ENCODE data around the gene TMED6. TPM values are rescaled to one million over a fixed set of nuclear protein-coding genes. Genes with fewer than 3 reads are reported as not detected.
A peak's percentile ranks its signal among the peaks of the same experiment; 100 is the strongest.

TMED6 gene
- total RNA-seq, 2 donors from 2014 or later: not detected

DNA sequence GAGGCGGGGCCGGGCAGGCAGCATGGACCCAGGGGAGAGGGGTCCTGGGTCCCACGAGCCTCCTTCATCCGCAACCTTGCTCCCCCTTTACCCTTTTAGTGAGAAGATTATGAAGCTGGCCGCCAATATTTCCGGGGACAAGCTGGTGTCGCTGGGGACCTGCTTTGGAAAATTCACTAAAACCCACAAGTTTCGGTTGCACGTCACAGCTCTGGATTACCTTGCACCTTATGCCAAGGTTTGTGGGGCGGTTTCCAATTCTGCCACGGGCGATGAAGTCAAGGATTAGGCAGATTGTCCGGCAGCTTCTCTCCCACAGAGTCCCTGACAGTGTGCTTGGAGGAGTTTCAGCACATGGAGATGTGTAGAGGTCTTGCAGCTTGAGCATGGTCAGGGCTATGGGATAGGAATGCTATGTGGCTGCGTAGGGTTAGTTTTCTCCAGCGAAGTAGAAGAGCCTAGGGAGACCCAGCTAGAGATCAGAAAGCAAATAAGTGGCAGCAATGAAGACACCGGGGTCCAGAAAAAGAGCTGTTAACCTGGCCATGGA is 11.4 kb downstream of the TMED6 start:
- no peak for DNase-seq (ENCODE audit: low spot score)
- Histone ChIP-seq H3K27ac (peak overlapping the region; percentile 91), H3K4me1 (peaks cover 0 to 28% of the 10 kb centered on the region in 2 donors), H3K27me3 (no peaks in the 10 kb centered on the region), H3K9me3 (no peaks in the 10 kb centered on the region), H3K4me3 (peak overlapping the region; percentile 82 to 96), H3K36me3 (peaks cover 21% of the 10 kb centered on the region)
- TF ChIP-seq, protein P1, sequence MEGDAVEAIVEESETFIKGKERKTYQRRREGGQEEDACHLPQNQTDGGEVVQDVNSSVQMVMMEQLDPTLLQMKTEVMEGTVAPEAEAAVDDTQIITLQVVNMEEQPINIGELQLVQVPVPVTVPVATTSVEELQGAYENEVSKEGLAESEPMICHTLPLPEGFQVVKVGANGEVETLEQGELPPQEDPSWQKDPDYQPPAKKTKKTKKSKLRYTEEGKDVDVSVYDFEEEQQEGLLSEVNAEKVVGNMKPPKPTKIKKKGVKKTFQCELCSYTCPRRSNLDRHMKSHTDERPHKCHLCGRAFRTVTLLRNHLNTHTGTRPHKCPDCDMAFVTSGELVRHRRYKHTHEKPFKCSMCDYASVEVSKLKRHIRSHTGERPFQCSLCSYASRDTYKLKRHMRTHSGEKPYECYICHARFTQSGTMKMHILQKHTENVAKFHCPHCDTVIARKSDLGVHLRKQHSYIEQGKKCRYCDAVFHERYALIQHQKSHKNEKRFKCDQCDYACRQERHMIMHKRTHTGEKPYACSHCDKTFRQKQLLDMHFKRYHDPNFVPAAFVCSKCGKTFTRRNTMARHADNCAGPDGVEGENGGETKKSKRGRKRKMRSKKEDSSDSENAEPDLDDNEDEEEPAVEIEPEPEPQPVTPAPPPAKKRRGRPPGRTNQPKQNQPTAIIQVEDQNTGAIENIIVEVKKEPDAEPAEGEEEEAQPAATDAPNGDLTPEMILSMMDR (IDR thresholded peaks at IDR 0.05): no peak

DNA sequence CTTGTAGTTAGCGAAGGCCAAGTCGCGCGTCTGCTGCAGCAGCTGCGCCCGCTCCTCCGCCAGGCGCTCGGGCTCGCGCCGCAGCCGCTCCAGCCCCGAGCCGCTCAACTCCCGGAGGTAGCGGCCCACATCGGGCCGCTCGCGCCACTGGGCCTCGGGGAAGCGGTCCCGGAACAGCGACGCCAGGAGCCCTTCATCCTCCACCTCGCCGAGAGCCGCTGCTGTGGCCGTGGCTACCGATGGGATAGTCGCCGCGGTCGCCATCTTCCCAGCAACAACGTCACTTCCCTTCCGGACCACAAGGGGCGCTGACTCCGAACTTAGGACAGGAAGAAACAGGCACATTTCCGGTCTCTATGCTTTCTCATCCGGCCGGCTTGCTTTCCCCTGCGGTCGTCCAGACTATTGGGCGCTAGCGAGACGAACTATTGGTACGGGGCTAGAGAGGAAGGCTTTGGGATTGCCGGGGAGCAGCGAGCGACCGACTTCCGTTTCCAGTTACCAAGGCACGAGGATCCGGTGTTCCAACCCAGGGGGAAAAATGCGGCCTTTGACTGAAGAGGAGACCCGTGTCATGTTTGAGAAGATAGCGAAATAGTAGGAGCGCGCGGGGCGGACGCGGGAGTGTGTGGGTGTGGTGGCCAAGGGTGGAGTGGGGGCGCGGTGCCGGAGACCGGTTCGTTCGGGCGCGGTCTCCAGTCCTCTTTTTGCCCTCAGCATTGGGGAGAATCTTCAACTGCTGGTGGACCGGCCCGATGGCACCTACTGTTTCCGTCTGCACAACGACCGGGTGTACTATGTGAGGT is 12.1 kb downstream of the TMED6 start, which contains the start of the genes COG8 and NIP7:
Gene COG8 (minus strand): TSS at position 276 of the 806 bp plus-strand sequence. CDS start 12 bp downstream, at position 264.
Gene NIP7 (plus strand): TSS at position 484 of the 806 bp plus-strand sequence. CDS start 58 bp downstream, at position 542.
- no peaks in the 10 kb centered on the region for H3K9me3 ChIP-seq
- peak; percentile 98 for DNase-seq (ENCODE audit: low spot score)
- H3K36me3 ChIP-seq: peaks cover 28% of the 10 kb centered on the region
- H3K27me3 ChIP-seq: no peaks in the 10 kb centered on the region
- peaks cover 0 to 28% of the 10 kb centered on the region in 2 donors for H3K4me1 ChIP-seq
- H3K4me3 ChIP-seq: peak within 1 kb of the TSS; percentile 82 to 96
- TF ChIP-seq, protein P1 (IDR thresholded peaks at IDR 0.05): peak; percentile 76 to 88
- H3K27ac ChIP-seq: peak within 1 kb of the TSS; percentile 91

GRCh38 chr16:69338557-69339288 is 12.9 kb downstream of the TMED6 start:
- DNase-seq (ENCODE audit: low spot score): no peak
- peak overlapping the region; percentile 82 to 96 for H3K4me3 ChIP-seq
- peak overlapping the region; percentile 91 for H3K27ac ChIP-seq
- peaks cover 0 to 28% of the 10 kb centered on the region in 2 donors for H3K4me1 ChIP-seq
- TF ChIP-seq, protein P1 (IDR thresholded peaks at IDR 0.05): no peak
- no peaks in the 10 kb centered on the region for H3K27me3 ChIP-seq
- H3K9me3 ChIP-seq: no peaks in the 10 kb centered on the region
- H3K36me3 ChIP-seq: peaks cover 36% of the 10 kb centered on the region

- Histone ChIP-seq H3K27me3 (no peaks in the 10 kb centered on the region), H3K4me3 (no peak overlapping the region), H3K9me3 (no peaks in the 10 kb centered on the region), H3K4me1 (peaks cover 0 to 28% of the 10 kb centered on the region in 2 donors), H3K36me3 (peaks cover 49% of the 10 kb centered on the region), H3K27ac (no peak overlapping the region)
- no peak for DNase-seq (ENCODE audit: low spot score)
- TF ChIP-seq, protein P1 (IDR thresholded peaks at IDR 0.05): no peak
These were observed 16.9 kb downstream of the TMED6 start for GRCh38 chr16:69334696-69335095.

DNA sequence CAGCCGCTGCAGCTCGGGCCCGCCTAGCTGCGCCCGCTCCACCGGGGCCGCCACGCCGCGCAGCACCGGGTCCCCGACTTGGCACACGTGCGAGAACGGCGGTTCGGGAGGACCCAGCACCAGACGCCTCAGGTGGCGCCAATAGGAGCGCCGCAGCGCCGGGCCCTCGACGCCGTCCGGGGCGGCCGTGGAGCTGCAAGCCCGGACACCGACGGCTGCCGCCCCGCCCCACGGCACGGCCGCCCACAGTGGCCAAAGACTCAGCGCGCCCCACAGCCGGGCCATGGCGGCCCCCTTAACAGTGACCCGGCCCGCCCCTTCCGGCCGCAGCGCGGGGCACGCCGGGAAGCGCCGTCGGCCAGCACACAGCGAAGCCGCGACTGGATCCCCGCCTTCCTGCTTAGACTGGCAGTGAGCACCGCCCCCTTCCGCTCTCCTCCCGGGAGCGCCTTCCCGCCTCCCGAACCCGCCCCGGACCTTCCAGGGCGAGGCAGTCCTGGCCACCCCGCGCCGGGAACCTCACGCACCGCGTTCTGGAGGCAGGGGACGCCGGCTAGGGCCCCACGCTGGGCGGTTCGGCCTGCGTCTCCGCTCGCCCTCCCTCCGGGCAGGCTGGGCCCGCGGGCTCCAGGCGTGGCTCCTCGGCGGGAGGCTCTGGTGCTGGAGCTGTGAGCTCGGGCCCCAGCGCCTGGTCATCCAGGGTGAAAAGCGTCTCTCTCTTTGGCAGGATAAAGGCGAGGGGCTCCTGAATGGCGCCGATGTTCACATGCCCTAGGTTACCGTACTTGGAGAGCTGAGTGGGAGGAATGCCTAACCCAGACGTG is 21.1 kb downstream of the TMED6 start, which contains the start of gene PDF:
Gene PDF (minus strand): TSS at position 303 of the 824 bp plus-strand sequence. CDS start 18 bp downstream, at position 285.
- TF ChIP-seq, protein P1 (IDR thresholded peaks at IDR 0.05): peak in 1 of 2 donors; percentile 42
- Histone ChIP-seq H3K36me3 (peaks cover 48% of the 10 kb centered on the region), H3K4me1 (peaks cover 0 to 44% of the 10 kb centered on the region in 2 donors), H3K9me3 (no peaks in the 10 kb centered on the region), H3K27ac (peak within 1 kb of the TSS; percentile 85 to 89), H3K27me3 (no peaks in the 10 kb centered on the region), H3K4me3 (peak within 1 kb of the TSS; percentile 85 to 96)
- DNase-seq (ENCODE audit: low spot score): peak; percentile 94
